ENCODE data around the gene EMC8. TPM values are rescaled to one million over a fixed set of nuclear protein-coding genes. Genes with fewer than 3 reads are reported as not detected.

EMC8 gene
- polyA plus RNA-seq, 1 donor (not counting 4 experiments of a cell fraction or from before 2014, with no cell fraction given) = 38.5 TPM

GRCh38 chr16:85843471-85844168 is 44.3 kb upstream of the EMC8 start:
- Histone ChIP-seq H3K4me2 (ENCODE audit: control insufficient read depth, extremely low read depth, insufficient read depth, low read depth, low read length) (no peak overlapping the region), H3K9me1 (ENCODE audit: control insufficient read depth, extremely low read depth, insufficient read depth, low read length) (no peaks in the 10 kb centered on the region), H3K9ac (ENCODE audit: control insufficient read depth, extremely low read depth, insufficient read depth, low read length) (no peak overlapping the region), H3K79me2 (ENCODE audit: control insufficient read depth, insufficient read depth, low read length) (no peaks in the 10 kb centered on the region), H3K4me3 (ENCODE audit: control insufficient read depth in 2 of 3, extremely low read depth in 1 of 3, insufficient read depth in 2 of 3, low read depth in 1 of 3, low read length in 3 of 3) (no peak overlapping the region), H3K9me3 (ENCODE audit: control insufficient read depth, low read depth, low read length) (no peaks in the 10 kb centered on the region), H4K20me1 (ENCODE audit: control insufficient read depth, extremely low read depth, insufficient read depth, low read length) (no peaks in the 10 kb centered on the region), H3K36me3 (ENCODE audit: control insufficient read depth in 2 of 2, extremely low read depth in 1 of 2, insufficient read depth in 2 of 2, low read length in 2 of 2) (no peaks in the 10 kb centered on the region), H2AFZ (ENCODE audit: control insufficient read depth, low read length) (no peak overlapping the region), H3K4me1 (ENCODE audit: control insufficient read depth, extremely low read depth, insufficient read depth, low read length) (no peaks in the 10 kb centered on the region), H3K27me3 (ENCODE audit: control insufficient read depth, extremely low read depth, insufficient read depth, low read length) (peaks cover 3% of the 10 kb centered on the region), H3K27ac (ENCODE audit: control insufficient read depth, insufficient read depth, low read length) (no peak overlapping the region)
- FAIRE-seq (no peak), DNase-seq (ENCODE audit: low read depth, low spot score) (no peak)
- TF ChIP-seq EZH2 (IDR thresholded peaks at IDR 0.05; ENCODE audit: low read length) (no peak), CTCF (optimal IDR thresholded peaks at IDR 0.05 in 1 of 3, IDR thresholded peaks at IDR 0.05 in 1 of 3, conservative IDR thresholded peaks at IDR 0.05 in 1 of 3; ENCODE audit: extremely low read depth in 1 of 3, insufficient read depth in 2 of 3, low read length in 3 of 3) (no peak)
- dilution Hi-C loops (cut with MboI; ENCODE audit: extremely low pct_ligation_motif_present, low sequenced_read_pairs) = no loop called here

DNA sequence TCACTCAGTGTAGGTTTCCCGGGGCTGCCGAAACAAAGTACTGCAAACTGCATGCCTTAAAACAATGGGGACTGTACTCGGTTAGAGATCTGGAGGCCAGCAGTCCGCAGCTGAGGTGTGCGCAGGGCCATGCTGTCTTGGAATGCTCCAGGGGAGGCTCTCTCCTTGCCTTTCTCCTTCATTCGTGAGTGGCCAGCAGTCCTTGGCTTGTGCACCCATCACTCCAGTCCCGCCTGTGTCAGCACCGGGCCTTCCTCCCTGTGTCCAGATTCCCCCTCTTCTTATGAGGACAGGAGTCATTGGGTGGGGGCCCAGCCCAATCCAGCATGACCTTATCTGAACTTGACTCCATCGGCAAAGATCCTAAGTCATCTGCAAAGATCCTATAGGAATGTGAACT is 43.5 kb upstream of the EMC8 start:
- Histone ChIP-seq H4K20me1 (ENCODE audit: control insufficient read depth, extremely low read depth, insufficient read depth, low read length) (no peaks in the 10 kb centered on the region), H3K27ac (ENCODE audit: control insufficient read depth, insufficient read depth, low read length) (no peak overlapping the region), H3K4me1 (ENCODE audit: control insufficient read depth, extremely low read depth, insufficient read depth, low read length) (no peaks in the 10 kb centered on the region), H3K4me2 (ENCODE audit: control insufficient read depth, extremely low read depth, insufficient read depth, low read depth, low read length) (no peak overlapping the region), H3K27me3 (ENCODE audit: control insufficient read depth, extremely low read depth, insufficient read depth, low read length) (no peaks in the 10 kb centered on the region), H3K79me2 (ENCODE audit: control insufficient read depth, insufficient read depth, low read length) (no peaks in the 10 kb centered on the region), H3K4me3 (ENCODE audit: control insufficient read depth in 2 of 3, extremely low read depth in 1 of 3, insufficient read depth in 2 of 3, low read depth in 1 of 3, low read length in 3 of 3) (no peak overlapping the region), H2AFZ (ENCODE audit: control insufficient read depth, low read length) (no peak overlapping the region), H3K9me3 (ENCODE audit: control insufficient read depth, low read depth, low read length) (no peaks in the 10 kb centered on the region), H3K9ac (ENCODE audit: control insufficient read depth, extremely low read depth, insufficient read depth, low read length) (no peak overlapping the region), H3K9me1 (ENCODE audit: control insufficient read depth, extremely low read depth, insufficient read depth, low read length) (no peaks in the 10 kb centered on the region), H3K36me3 (ENCODE audit: control insufficient read depth in 2 of 2, extremely low read depth in 1 of 2, insufficient read depth in 2 of 2, low read length in 2 of 2) (no peaks in the 10 kb centered on the region)
- no peak for TF ChIP-seq EZH2 (IDR thresholded peaks at IDR 0.05; ENCODE audit: low read length)
- TF ChIP-seq CTCF (optimal IDR thresholded peaks at IDR 0.05 in 1 of 3, IDR thresholded peaks at IDR 0.05 in 1 of 3, conservative IDR thresholded peaks at IDR 0.05 in 1 of 3; ENCODE audit: extremely low read depth in 1 of 3, insufficient read depth in 2 of 3, low read length in 3 of 3) = no peak
- DNase-seq (ENCODE audit: low read depth, low spot score) = no peak
- FAIRE-seq = no peak
- dilution Hi-C loops (cut with MboI; ENCODE audit: extremely low pct_ligation_motif_present, low sequenced_read_pairs) = no loop called here
